HEK293 (cell line): Measurements from ENCODE around the gene LUZP4.

ENCODE experiments used
- CTCF ChIA-PET: fragments of 350-600 bp; formaldehyde crosslinking; extraction: SDS; loops from one replicate; lab custom pipeline; 2021; ENCODE audit warnings: antibody characterized with exemption; lab: Yijun Ruan, JAX
- POLR2A ChIA-PET: fragments of 300-600 bp; formaldehyde crosslinking; extraction: SDS; loops from one replicate; lab custom pipeline; 2020; ENCODE audit warnings: antibody characterized with exemption, inconsistent platforms; lab: Yijun Ruan, JAX
- H3K27ac ChIP-seq: fragments of 200-500 bp; sonication (Bioruptor generic); 2 replicates; pipeline ENCODE4 v1.5.1; 2014; ENCODE audit warnings: low read depth, low read length, control low read depth, inconsistent platforms; ENCODE audit errors: extremely low read depth
- H3K36me3 ChIP-seq, 2 experiments: fragments of 200-500 bp in 1 of 2; sonication (Bioruptor generic) in 1 of 2; 1 replicate in 1 of 2; 2 replicates in 1 of 2; pipeline ENCODE4 v1.5.1; 2014 to 2017; ENCODE audit warnings: inconsistent platforms in 2 of 2, low read length in 2 of 2; ENCODE audit not compliant: control insufficient read depth in 2 of 2, insufficient read depth in 1 of 2
- H3K4me1 ChIP-seq: fragments of 200-500 bp; sonication (Bioruptor generic); 2 replicates; pipeline ENCODE4 v1.5.1; 2014; ENCODE audit warnings: mild to moderate bottlenecking, low read length, inconsistent platforms; ENCODE audit not compliant: control insufficient read depth, insufficient read depth
- H3K4me3 ChIP-seq: 2 replicates; pipeline ENCODE4 v1.5.1; 2011; ENCODE audit warnings: low read depth, mild to moderate bottlenecking, control low read depth, low read length, moderate library complexity
- H3K9me3 ChIP-seq: fragments of 200-500 bp; sonication (Bioruptor generic); 2 replicates; pipeline ENCODE4 v1.5.1; 2014; ENCODE audit warnings: low read depth, low read length, inconsistent platforms; ENCODE audit not compliant: control insufficient read depth, insufficient read depth
- ATF2 ChIP-seq: fragments of 450-650 bp; formaldehyde crosslinking; IDR thresholded peaks from 2 replicates; pipeline ENCODE4 v1.5.1; 2016; ENCODE audit warnings: missing biosample characterization, missing genetic modification characterization, low read depth
- HOXC10 ChIP-seq: sonication (generic); formaldehyde crosslinking; IDR thresholded peaks from 2 replicates; pipeline ENCODE4 v1.8.1; 2023; ENCODE audit warnings: mild to moderate bottlenecking, missing genetic modification reagents
- MEIS1 ChIP-seq: sonication (generic); formaldehyde crosslinking; IDR thresholded peaks from 2 replicates; pipeline ENCODE4 v1.8.1; 2022; ENCODE audit warnings: missing genetic modification reagents, mild to moderate bottlenecking, borderline replicate concordance
- PATZ1 ChIP-seq: fragments of 450-650 bp; formaldehyde crosslinking; IDR thresholded peaks from 2 replicates; pipeline ENCODE4 v1.5.1; 2016; ENCODE audit warnings: missing biosample characterization, missing genetic modification characterization
- SP7 ChIP-seq: fragments of 450-650 bp; formaldehyde crosslinking; IDR thresholded peaks from 2 replicates; pipeline ENCODE4 v1.5.1; 2016; ENCODE audit warnings: missing biosample characterization, missing genetic modification characterization
- ZNF202 ChIP-seq: fragments of 450-650 bp; formaldehyde crosslinking; IDR thresholded peaks from 2 replicates; pipeline ENCODE4 v1.5.1; 2016; ENCODE audit warnings: missing biosample characterization, missing genetic modification characterization, borderline replicate concordance
- ZNF24 ChIP-seq: fragments of 450-650 bp; formaldehyde crosslinking; IDR thresholded peaks from 2 replicates; pipeline ENCODE4 v1.5.1; 2016; ENCODE audit warnings: missing biosample characterization, missing genetic modification characterization
- ZNF266 ChIP-seq: fragments of 450-650 bp; formaldehyde crosslinking; IDR thresholded peaks from 2 replicates; pipeline ENCODE4 v1.5.1; 2016; ENCODE audit warnings: missing biosample characterization, missing genetic modification characterization, low read depth
- ZNF416 ChIP-seq: fragments of 450-650 bp; formaldehyde crosslinking; IDR thresholded peaks from 2 replicates; pipeline ENCODE4 v1.5.1; 2016; ENCODE audit warnings: missing biosample characterization, missing genetic modification characterization
- ZNF433 ChIP-seq: fragments of 450-650 bp; formaldehyde crosslinking; IDR thresholded peaks from 2 replicates; pipeline ENCODE4 v1.5.1; 2016; ENCODE audit warnings: missing biosample characterization, missing genetic modification characterization, low read depth
- ZNF513 ChIP-seq: fragments of 450-650 bp; IDR thresholded peaks from 2 replicates; pipeline ENCODE4 v1.5.1; 2018; ENCODE audit warnings: missing biosample characterization, missing genetic modification characterization
- ZNF544 ChIP-seq: fragments of 450-650 bp; formaldehyde crosslinking; IDR thresholded peaks from 2 replicates; pipeline ENCODE4 v1.5.0; 2017; ENCODE audit warnings: missing biosample characterization, missing genetic modification characterization
- ZNF585B ChIP-seq: fragments of 450-650 bp; formaldehyde crosslinking; IDR thresholded peaks from 2 replicates; pipeline ENCODE4 v1.5.1; 2016; ENCODE audit warnings: missing biosample characterization, missing genetic modification characterization
- ZNF660 ChIP-seq: fragments of 450-650 bp; IDR thresholded peaks from 2 replicates; pipeline ENCODE4 v1.5.1; 2018; ENCODE audit warnings: missing biosample characterization, mild to moderate bottlenecking, missing genetic modification characterization
- ZNF776 ChIP-seq: fragments of 450-650 bp; formaldehyde crosslinking; IDR thresholded peaks from 2 replicates; pipeline ENCODE4 v1.5.0; 2017; ENCODE audit warnings: missing biosample characterization, missing genetic modification characterization, borderline replicate concordance
- ZXDB ChIP-seq: fragments of 450-650 bp; formaldehyde crosslinking; IDR thresholded peaks from 2 replicates; pipeline ENCODE4 v1.5.1; 2016; ENCODE audit warnings: missing biosample characterization, missing genetic modification characterization
- TF ChIP-seq, protein P1 (sequence below): fragments of 450-650 bp; formaldehyde crosslinking; IDR thresholded peaks from 2 replicates; pipeline ENCODE4 v1.5.1; 2016; ENCODE audit warnings: missing biosample characterization, missing genetic modification characterization
- TF ChIP-seq, protein P2 (sequence below): fragments of 450-650 bp; formaldehyde crosslinking; IDR thresholded peaks from 2 replicates; pipeline ENCODE4 v1.5.1; 2016; ENCODE audit warnings: missing biosample characterization, missing genetic modification characterization

Gene LUZP4

GRCh38 chrX:115289465-115289864, at the start of gene LUZP4:
Gene LUZP4 (plus strand): TSS chrX:115289715. CDS start chrX:115289760, 45 bp downstream.
- TF ChIP-seq ZNF776 (tag by site-specific recombination) (no peak), ZNF24 (tag by site-specific recombination) (no peak), PATZ1 (tag by site-specific recombination) (no peak), HOXC10 (CRISPR knock-in tag) (no peak)
- Histone ChIP-seq H3K36me3 (no peaks in the 10 kb centered on the region), H3K9me3 (no peaks in the 10 kb centered on the region), H3K4me1 (no peaks in the 10 kb centered on the region), H3K4me3 (no peak within 1 kb of the TSS), H3K27ac (no peak within 1 kb of the TSS)
- ChIA-PET CTCF (no interaction called here), POLR2A (no interaction called here)

GRCh38 chrX:115251458-115252233, 37.9 kb upstream of the LUZP4 start:
- Histone ChIP-seq H3K4me1 (no peaks in the 10 kb centered on the region), H3K4me3 (no peak overlapping the region), H3K9me3 (no peaks in the 10 kb centered on the region), H3K36me3 (no peaks in the 10 kb centered on the region), H3K27ac (no peak overlapping the region)
- ChIA-PET CTCF (interaction anchor here (1.4 kb wide), 1 partner anchor 19 kb away, joined by 4 read pairs; no protein-coding TSS in a partner anchor), POLR2A (no interaction called here)
- no peak for TF ChIP-seq ZNF416 (tag by site-specific recombination)
- TF ChIP-seq ATF2: peak; percentile 77

GRCh38 chrX:115255003-115255402, 34.5 kb upstream of the LUZP4 start:
- H3K9me3 ChIP-seq: no peaks in the 10 kb centered on the region
- H3K4me1 ChIP-seq: no peaks in the 10 kb centered on the region
- no peak overlapping the region for H3K4me3 ChIP-seq
- H3K36me3 ChIP-seq: no peaks in the 10 kb centered on the region
- H3K27ac ChIP-seq: no peak overlapping the region
- ChIA-PET POLR2A (no interaction called here), CTCF (no interaction called here)
- no peak for TF ChIP-seq ZNF266 (tag by site-specific recombination)
- no peak for TF ChIP-seq ZNF660 (tag by site-specific recombination)
- TF ChIP-seq ZNF544 (tag by site-specific recombination): 0 out of 2 replicates have a peak, but pooled peaks have one; percentile 24
- TF ChIP-seq, protein P1, sequence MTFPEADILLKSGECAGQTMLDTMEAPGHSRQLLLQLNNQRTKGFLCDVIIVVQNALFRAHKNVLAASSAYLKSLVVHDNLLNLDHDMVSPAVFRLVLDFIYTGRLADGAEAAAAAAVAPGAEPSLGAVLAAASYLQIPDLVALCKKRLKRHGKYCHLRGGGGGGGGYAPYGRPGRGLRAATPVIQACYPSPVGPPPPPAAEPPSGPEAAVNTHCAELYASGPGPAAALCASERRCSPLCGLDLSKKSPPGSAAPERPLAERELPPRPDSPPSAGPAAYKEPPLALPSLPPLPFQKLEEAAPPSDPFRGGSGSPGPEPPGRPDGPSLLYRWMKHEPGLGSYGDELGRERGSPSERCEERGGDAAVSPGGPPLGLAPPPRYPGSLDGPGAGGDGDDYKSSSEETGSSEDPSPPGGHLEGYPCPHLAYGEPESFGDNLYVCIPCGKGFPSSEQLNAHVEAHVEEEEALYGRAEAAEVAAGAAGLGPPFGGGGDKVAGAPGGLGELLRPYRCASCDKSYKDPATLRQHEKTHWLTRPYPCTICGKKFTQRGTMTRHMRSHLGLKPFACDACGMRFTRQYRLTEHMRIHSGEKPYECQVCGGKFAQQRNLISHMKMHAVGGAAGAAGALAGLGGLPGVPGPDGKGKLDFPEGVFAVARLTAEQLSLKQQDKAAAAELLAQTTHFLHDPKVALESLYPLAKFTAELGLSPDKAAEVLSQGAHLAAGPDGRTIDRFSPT (tag by site-specific recombination): peak; percentile 76
- TF ChIP-seq, protein P2, sequence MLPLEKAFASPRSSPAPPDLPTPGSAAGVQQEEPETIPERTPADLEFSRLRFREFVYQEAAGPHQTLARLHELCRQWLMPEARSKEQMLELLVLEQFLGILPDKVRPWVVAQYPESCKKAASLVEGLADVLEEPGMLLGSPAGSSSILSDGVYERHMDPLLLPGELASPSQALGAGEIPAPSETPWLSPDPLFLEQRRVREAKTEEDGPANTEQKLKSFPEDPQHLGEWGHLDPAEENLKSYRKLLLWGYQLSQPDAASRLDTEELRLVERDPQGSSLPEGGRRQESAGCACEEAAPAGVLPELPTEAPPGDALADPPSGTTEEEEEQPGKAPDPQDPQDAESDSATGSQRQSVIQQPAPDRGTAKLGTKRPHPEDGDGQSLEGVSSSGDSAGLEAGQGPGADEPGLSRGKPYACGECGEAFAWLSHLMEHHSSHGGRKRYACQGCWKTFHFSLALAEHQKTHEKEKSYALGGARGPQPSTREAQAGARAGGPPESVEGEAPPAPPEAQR (tag by site-specific recombination): no peak
- no peak for TF ChIP-seq ZNF513 (tag by site-specific recombination)
- no peak for TF ChIP-seq SP7
- 0 out of 2 replicates have a peak, but pooled peaks have one; percentile 36 for TF ChIP-seq PATZ1 (tag by site-specific recombination)
- no peak for TF ChIP-seq ZNF202 (tag by site-specific recombination)
- no peak for TF ChIP-seq ZNF433 (tag by site-specific recombination)
- no peak for TF ChIP-seq ZXDB (tag by site-specific recombination)
- no peak for TF ChIP-seq MEIS1 (CRISPR knock-in tag)
- TF ChIP-seq ZNF585B (tag by site-specific recombination): no peak
